ENCODE results near the gene CACNA1D.

Gene CACNA1D

DNA sequence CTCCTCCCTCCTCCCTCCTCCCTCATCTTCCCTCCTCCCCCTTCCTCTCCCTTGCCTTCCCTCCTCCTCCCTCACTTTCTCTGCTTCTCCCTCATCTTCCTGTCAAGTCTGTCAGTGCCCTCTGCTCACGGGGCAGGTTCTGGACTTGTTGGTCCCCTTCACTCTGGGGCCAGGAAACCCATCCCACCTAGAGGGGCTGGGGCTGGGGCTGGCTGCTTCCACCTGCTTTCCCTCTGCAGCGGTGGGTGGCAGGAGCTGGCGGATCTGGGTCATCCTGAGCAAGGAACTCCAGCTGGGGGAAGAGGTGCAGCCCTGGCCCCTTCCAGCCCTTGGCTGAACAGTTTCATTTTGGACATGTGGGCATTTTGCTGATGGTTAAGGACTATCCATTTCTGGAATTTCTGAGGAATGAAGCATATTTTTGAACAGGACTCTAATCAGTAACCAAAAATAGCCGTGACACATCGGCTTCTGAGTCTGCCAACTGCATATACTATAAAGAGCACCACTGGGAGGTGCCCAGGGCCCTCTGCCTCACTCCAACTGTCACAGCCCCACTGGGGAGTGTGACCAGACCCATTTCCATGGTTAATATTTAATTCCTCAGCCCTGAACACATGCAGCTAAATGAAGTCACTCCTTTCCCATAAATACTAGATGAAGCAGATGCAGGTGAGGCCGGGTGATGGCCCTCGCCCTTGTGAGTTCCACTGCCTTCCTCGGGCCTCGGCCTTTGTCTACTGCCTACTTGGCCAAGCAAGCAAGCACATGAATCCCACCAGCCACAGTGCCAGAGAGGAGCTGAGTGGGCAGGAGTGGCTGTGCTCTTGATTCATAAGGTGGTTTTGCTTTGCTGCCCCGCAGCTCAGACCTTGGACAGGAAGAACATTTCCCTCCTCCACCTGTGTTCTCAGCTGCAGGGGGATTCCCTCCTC is 312.0 kb downstream of the CACNA1D start:
- DNase-seq (ENCODE audit: low read depth), result peak; percentile 94

DNA sequence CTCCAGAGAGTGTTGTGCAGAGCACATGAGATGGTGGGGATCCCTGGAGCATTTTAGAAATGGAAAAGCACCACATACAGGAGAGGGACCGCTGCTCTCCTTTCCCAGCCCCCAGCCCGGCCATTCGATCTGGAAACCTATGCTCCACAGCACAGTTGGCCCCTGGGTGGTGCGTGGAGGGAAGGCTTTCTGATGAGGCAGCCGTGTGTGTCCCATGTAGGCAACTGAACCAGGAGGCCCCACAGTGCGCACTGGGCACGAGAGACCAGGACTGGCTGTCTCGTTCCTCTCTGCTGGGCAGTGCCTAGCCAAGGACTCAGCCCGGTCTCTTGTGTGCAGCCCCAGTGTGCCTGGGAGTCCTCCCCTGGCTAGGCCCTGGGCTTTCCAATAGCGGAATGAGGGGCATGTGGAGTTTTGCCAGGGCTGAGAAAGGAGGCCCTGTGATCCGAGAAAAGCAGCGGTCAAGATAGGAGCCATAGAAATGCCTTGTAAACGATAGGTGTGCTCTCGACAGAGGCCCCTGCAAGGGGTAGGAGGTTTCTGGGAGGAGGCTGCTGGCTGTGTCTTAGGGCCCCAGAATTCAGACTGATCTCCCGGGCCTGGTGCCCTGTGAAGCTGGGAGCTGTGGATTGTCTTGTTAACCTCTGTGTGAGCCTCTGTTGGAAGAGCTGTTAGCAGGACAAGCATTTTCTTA is 312.9 kb downstream of the CACNA1D start:
- no peak for DNase-seq (ENCODE audit: low read depth)

DNA sequence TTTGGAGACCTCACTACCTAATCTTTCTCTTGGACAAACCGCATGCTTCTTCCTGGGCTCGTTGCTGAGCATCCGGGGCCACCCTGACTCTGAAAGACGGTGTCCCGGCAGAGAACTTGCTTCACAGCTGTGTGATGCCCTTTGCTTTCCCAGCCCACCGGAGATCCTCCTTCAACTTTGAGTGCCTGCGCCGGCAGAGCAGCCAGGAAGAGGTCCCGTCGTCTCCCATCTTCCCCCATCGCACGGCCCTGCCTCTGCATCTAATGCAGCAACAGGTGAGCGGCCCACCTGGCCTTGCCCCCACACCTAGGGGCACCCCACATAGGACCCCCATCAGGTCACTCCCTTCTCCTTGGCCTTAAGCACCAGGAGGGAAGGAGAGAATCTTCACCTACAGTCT is 314.1 kb downstream of the CACNA1D start:
- DNase-seq (ENCODE audit: low read depth), result no peak

GRCh38 chr3:53809267-53809666 is 314.9 kb downstream of the CACNA1D start:
- no peak for DNase-seq (ENCODE audit: low read depth)

DNA sequence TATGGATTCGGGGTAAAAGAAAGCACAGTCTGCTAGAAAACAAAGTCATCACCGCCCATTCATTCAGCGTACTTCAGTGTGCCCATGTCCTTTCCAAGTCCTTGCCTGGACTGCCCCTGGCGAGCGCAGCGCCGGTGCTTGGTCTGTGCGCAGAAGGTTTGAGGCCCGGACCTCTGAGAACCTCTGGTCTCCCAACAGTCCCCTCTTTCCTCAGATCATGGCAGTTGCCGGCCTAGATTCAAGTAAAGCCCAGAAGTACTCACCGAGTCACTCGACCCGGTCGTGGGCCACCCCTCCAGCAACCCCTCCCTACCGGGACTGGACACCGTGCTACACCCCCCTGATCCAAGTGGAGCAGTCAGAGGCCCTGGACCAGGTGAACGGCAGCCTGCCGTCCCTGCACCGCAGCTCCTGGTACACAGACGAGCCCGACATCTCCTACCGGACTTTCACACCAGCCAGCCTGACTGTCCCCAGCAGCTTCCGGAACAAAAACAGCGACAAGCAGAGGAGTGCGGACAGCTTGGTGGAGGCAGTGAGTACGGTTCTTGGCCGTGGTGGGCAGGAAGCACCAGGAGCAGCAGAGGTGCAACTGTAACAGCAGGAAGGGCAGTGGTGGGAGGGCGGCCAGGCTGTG is 315.5 kb downstream of the CACNA1D start:
- no peak for DNase-seq (ENCODE audit: low read depth)

- no peak for DNase-seq (ENCODE audit: low read depth)
Measured at GRCh38 chr3:53811143-53811927, 316.9 kb downstream of the CACNA1D start.

DNA sequence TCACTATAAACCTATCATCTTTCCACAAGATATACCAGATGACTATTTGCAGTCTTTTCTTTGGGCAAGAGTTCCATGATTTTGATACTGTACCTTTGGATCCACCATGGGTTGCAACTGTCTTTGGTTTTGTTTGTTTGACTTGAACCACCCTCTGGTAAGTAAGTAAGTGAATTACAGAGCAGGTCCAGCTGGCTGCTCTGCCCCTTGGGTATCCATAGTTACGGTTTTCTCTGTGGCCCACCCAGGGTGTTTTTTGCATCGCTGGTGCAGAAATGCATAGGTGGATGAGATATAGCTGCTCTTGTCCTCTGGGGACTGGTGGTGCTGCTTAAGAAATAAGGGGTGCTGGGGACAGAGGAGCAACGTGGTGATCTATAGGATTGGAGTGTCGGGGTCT is 318.0 kb downstream of the CACNA1D start:
- DNase-seq (ENCODE audit: low read depth), result no peak

- DNase-seq (ENCODE audit: low read depth), result no peak
Measured at GRCh38 chr3:53813229-53813628, 318.8 kb downstream of the CACNA1D start.

GRCh38 chr3:53813876-53814275 is 319.5 kb downstream of the CACNA1D start:
- DNase-seq (ENCODE audit: low read depth), result no peak

GRCh38 chr3:53815067-53815466 is 320.7 kb downstream of the CACNA1D start:
- no peak for DNase-seq (ENCODE audit: low read depth)

GRCh38 chr3:53815651-53816050 is 321.2 kb downstream of the CACNA1D start:
- DNase-seq (ENCODE audit: low read depth), result no peak

GRCh38 chr3:53816425-53816824 is 322.0 kb downstream of the CACNA1D start:
- no peak for DNase-seq (ENCODE audit: low read depth)

DNA sequence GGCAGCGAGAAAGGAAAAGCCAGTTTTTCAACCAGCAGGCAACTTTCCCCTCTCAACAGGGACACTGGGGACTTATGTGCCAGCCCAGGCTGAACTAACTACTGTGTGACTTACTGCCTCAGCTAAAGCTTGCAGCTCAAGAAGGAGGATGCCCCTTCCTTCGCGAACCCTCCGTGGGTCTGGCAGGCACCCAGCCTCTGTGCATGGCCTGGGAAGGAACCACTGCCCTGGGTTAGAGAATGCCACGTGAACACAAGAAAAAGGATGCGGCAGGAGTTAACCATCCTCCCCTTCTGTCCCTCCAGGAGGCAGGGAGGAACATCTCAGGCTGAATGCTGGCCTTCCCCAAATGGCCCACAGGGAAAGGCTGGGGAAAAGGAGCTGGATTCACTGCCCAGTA is 322.8 kb downstream of the CACNA1D start:
- no peak for DNase-seq (ENCODE audit: low read depth)

- DNase-seq (ENCODE audit: low read depth), result no peak
Measured at GRCh38 chr3:53817809-53818208, 323.4 kb downstream of the CACNA1D start.

GRCh38 chr3:53818221-53819162 is 324.1 kb downstream of the CACNA1D start:
- no peak for DNase-seq (ENCODE audit: low read depth)

GRCh38 chr3:53819163-53819868 is 324.9 kb downstream of the CACNA1D start:
- DNase-seq (ENCODE audit: low read depth), result no peak

DNA sequence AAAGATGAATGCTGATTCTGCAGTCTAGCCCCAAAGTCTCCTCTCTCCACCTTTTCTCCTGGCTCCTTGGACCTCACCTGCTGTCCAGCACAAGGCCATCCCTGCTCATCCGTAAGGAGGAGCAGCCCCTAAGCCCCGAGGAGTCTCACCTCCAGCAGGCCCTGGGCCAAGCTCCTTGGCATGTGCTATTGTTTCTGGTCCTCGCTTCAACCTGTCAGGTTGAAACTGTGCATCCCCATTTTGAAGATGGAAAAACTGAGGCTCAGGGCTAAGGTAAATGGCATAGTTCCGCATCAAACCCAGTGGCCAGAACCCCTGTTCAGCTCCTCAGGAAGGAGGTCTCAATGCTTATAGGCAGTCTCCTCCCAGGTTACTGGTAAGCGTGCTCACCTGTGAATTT is 325.7 kb downstream of the CACNA1D start:
- no peak for DNase-seq (ENCODE audit: low read depth)

DNA sequence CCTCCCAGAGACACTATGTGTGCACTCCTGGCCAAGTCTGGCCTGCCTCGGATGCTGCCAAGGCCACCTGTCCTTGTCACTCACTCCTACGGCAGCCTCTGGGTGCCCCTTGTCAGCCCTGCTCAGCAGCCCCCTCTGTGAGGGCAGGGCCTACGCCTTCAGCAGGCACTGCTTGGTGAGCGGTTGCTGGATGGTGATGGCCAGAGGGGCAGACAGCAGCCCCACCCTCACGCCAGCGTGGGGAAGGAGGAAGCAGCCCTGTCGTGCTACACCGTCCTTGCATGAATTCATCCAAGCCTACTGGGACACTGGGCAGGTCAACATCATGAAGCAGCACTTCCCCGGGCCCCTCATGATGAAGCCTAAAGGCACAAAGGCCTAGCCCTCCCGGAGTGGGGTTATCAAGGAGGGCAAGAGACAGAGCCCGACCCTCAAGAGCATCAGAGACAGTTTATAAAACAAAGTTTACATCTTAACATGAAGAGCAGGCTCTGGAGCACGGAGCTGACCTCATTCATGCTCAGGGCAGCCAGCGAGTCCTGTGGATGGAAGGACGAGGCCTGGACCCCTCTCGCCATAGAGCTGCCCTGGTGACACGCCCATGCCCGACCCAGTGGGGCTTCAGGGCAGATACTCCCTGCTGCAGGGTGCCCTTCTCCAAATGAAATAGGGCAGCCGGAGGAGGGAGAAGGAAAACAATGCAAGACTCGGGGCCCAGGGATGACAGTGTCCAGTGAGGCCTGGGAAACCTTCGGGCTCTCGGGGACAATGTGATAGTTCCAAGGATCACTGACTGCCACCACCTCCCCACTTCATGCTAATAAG is 326.6 kb downstream of the CACNA1D start:
- DNase-seq (ENCODE audit: low read depth), result no peak

DNA sequence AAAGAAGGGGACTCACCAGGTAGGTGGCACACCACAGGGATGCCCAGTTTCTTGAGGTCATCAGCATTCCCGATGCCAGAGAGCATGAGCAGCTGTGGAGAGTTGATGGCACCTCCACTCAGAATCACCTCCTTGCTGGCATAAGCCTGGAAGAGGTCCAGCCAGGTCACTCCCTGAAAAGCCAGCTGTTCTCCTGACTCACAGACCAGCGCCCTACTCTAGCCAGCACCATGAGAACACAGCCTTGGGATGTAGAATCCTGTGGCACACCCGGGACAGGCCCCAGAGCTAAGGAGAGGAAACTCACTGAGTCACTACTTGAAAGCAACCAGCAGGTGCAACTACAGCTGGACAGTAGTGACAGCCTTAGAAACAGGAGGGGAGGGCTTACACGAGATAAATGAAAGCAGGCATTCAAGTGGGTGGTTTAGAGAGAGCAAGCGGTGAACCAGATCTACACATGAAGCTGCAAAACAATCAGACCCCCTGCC is 327.3 kb downstream of the CACNA1D start:
- DNase-seq (ENCODE audit: low read depth), result peak; percentile 3
